Neural progenitor cell (in vitro differentiated cells): Measurements from ENCODE around the gene PODN.

Experiments
- CTCF ChIP-seq: fragments of 200-600 bp; sonication (generic); IDR thresholded peaks from 2 replicates; pipeline ENCODE4 v1.5.1; 2017; ENCODE audit warnings: antibody characterized with exemption, mild to moderate bottlenecking
- EZH2 ChIP-seq: fragments of 200-600 bp; sonication (generic); IDR thresholded peaks from 2 replicates; pipeline ENCODE4 v1.6.1; 2017; ENCODE audit warnings: antibody characterized with exemption, mild to moderate bottlenecking, moderate library complexity
- EZH2phosphoT487 ChIP-seq: fragments of 200-600 bp; sonication (generic); IDR thresholded peaks from 2 replicates; pipeline ENCODE4 v1.6.1; 2017; ENCODE audit warnings: antibody characterized with exemption

DNA sequence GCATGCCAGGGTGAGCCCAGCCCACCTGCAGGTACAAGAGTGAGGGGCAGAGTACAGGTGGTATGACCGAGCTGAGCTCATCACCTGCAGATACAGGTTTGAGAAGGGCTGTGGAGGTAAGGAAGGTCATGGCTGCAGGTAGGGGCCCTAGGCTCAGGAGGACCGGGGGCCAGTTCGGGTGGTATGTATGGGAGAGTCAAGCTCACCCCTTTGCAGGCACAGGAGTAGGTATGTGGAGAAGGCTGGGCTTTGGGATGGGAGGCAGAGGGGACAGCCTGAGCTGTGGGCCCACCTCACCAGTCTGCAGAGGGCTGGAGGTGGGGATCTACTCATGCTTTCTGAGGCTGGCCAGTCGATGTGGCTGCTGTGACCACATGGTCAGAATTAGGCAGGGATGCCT lies 17.2 kb downstream of the PODN start:
- TF ChIP-seq EZH2 (no peak), CTCF (no peak), EZH2phosphoT487 (no peak)
